Neural progenitor cell (in vitro differentiated cells): ENCODE measurements around the gene GCM1.
"Not testable (repeated sequence)": the region's sequence is repeated elsewhere in the genome, so short reads cannot be mapped to it uniquely, and the experiment has no call there.

ENCODE experiments used
- CTCF ChIP-seq: fragments of 200-600 bp; sonication (generic); IDR thresholded peaks from 2 replicates; pipeline ENCODE4 v1.5.1; 2017; ENCODE audit warnings: antibody characterized with exemption, mild to moderate bottlenecking
- EZH2phosphoT487 ChIP-seq: fragments of 200-600 bp; sonication (generic); IDR thresholded peaks from 2 replicates; pipeline ENCODE4 v1.6.1; 2017; ENCODE audit warnings: antibody characterized with exemption

- not testable (repeated sequence) for TF ChIP-seq CTCF, EZH2phosphoT487
These were observed 9.4 kb upstream of the GCM1 start for GRCh38 chr6:53158076-53158475.
